NCI-H748 (cell line): Measurements from ENCODE around the gene PKNOX1.
"Not testable (repeated sequence)": the region's sequence is repeated elsewhere in the genome, so short reads cannot be mapped to it uniquely, and the experiment has no call there.

Experiments used
- DNase-seq: peaks from one replicate; lab custom pipeline; 2025; ENCODE audit not compliant: unreplicated experiment; lab: John Stamatoyannopoulos, UW

PKNOX1 gene

GRCh38 chr21:42951193-42951592 lies 23.2 kb upstream of the PKNOX1 start:
- not testable (repeated sequence) for DNase-seq

GRCh38 chr21:42956824-42957630 lies 17.3 kb upstream of the PKNOX1 start:
- DNase-seq = no peak

- not testable (repeated sequence) for DNase-seq
Measured at GRCh38 chr21:42958122-42958521, 16.2 kb upstream of the PKNOX1 start.

GRCh38 chr21:42959728-42960127 lies 14.6 kb upstream of the PKNOX1 start:
- DNase-seq = no peak

DNA sequence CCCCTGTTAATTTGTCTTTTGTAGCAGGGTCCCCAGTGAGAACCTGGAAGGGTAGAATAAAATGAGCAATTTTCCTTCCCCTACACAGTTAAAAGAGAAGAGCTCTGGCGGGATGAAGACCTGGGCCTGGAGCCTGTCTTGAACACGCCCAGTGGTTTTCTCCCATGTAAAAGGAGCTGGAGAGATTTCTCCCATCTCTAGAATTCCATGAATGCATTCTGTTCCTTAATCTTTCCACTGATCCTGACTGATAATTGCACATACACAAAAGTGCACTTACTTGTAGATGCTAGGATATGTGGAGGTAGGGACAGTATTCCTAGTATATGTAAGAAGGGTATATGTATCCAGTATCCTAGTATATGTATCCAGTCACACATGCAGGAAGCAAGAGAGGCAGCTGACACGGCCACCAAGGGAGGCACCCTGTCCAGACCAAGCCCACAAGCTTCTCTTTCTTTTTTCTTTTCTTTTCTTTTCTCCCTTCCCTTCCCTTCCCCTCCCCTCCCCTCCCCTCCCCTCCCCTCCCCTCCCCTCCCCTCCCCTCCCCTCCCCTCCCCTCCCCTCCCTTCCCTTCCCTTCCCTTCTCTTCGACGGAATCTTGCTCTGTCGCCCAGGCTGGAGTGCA lies 11.9 kb upstream of the PKNOX1 start:
- no peak for DNase-seq

- no peak for DNase-seq
Measured at GRCh38 chr21:42964086-42964485, 10.3 kb upstream of the PKNOX1 start.

DNA sequence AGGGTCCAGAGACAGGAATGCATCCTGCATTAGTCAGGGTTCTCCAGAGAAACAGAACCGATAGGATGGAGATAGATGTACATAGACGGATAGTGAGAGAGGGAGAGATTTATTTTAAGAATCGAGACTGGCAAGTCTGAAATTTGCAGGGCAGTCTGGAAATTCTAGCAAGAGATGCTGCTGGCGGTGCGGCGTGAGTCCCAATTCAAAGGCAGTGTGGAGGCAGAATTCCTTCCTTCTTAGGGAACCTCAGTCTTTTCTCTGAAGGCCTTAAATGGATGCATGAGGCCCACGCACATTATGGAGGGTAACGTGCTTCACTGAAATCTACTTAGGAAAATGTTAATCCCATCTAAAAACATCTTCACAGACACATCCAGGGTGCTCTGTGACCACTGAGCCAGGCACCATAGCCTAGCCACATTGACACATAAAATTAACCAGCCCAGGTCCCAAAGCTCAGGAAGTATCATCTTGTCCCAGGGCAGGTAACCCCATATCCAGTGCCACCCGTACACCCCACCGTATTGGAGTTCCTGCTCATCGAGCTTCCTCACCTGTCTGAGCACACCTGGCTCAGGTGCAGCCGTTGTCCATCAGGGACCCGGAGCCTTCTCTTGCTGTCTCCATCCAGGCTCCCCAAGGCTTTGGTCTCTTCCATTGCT lies 9.7 kb upstream of the PKNOX1 start:
- no peak for DNase-seq

DNA sequence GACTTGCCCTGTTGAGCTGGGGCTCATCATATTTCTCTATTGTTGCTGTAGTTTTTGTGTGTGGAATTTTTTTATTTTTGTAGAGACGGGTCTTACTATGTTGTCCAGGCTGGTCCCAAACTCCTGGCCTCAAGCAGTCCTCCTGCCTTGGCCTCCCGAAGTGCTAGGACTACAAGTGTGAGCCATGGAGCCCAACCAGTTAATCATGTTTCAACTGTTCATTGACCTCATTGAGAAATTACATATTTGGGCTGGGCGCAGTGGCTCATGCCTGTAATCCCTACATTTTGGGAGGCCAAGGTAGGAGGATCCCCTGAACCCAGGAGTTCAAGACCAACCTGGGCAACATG lies 9.2 kb upstream of the PKNOX1 start:
- no peak for DNase-seq

DNA sequence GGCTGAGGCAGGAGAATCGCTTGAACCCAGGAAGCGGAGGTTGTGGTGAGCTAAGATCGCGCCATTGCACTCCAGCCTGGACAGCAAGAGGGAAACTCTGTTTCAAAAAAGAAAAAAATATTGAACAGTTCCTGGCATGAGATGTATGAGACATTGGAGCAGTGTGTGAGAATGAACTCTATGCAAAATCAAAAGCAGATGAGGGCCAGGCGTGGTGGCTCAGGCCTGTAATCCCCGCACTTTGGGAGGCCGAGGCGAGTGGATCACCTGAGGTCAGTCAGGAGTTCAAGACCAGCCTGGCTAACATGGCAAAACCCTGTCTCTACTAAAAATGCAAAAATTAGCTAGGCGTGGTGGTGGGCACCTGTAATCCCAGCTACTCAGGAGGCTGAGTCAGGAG lies 6.7 kb upstream of the PKNOX1 start:
- not testable (repeated sequence) for DNase-seq

GRCh38 chr21:42969193-42969600 lies 5.2 kb upstream of the PKNOX1 start:
- DNase-seq = no peak

DNA sequence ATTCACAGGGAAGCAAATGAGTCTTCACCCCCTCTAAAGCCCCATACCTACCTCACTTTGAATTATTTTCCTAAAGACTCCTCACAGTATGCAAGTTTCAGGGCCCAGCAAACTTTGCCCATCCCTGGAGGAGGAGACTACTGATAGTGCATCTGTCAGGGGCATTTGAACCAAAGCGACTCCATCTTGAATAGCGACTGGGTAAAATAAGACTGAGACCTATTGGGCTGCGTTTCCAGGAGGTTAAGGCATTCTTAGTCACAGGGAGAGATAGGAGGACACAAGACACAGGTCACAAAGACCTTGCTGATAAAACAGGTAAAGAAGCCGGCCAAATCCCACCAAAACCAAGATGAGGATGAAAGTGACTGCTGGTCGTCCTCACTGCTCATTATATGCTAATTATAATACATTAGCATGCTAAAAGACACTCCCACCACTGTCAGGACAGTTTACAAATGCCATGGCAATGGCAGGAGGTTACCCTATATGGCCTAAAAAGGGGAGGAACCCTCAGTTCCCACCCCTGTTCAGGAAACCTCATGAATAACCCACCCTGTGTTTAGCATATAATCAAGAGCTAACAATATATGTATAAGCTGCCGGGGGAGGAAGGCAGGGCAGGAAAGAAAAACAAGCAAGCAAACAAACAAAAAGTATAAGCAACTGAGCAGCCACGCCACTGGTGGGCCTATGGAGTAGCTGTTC lies 3.3 kb upstream of the PKNOX1 start:
- DNase-seq = no peak

DNA sequence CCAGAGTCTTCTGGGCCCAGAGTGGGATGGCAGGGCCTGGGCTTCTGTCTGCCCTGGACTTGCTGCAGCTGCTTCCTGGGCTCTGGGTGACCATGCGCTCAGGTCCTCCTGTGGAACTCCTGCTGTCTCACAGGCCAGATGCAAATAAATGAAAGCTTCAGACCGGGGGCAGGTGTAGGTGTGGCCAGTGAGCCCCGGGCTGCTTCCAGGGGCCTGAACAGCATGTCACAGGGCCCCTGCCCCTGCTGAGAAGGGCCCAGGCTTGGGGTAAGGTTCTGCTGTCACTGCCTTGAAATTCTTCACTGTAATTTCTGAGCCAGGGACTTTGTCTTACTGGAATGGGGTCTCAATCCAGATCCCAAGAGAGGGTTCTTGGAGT lies 2.5 kb upstream of the PKNOX1 start:
- no peak for DNase-seq

- DNase-seq = no peak
Measured at GRCh38 chr21:42973309-42973990, 912 bp upstream of the PKNOX1 start.

DNA sequence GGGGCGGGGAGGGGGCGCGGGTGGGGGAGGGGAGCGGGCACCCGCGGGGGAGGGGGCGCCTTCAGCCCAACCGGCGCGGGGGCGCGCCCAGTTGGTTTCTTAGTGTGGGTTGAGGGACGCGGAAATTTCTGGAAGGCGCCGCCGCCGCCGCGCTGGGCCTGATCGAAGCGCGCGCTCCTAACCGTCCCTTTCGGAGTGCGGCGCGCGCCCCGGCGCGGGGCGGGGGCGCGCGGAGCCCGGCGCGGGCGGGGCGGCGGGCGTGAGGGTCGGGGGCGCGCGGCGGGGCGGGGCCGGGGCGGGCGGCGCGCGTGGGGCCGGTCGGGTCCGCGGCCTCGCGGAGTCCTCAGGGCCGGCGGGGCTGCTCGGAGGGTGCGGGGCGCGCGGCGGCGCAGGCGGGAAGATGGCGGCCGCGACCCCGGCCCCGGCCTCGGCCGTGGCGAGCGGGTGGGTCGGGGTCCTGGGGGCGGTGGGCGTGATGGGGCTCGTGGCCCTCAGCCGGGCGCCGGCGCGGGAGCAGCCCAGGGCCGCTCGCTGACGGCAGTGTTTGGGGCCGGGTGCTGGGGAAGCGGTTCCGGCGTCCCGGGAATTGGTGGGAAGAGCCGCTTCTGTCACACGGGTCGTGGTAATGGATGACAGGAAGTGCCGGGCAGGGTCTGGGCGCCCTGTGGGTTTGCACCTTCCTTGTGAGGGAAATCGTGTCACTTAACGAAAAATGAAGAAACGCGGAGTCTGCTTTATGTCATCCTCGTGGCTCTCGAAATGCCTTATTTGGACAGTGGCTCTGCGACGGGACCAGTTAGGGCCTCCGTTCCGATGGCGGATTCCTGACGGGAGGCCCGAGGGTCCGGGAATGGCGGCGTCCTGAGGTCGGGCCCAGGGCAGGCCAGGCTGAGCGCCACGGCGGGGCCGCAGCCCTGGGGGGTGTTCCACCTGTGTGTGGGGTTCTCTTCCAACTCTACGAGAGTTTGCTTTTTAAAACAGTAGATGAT lies 764 bp downstream of the PKNOX1 start:
- peak; percentile 83 for DNase-seq

DNA sequence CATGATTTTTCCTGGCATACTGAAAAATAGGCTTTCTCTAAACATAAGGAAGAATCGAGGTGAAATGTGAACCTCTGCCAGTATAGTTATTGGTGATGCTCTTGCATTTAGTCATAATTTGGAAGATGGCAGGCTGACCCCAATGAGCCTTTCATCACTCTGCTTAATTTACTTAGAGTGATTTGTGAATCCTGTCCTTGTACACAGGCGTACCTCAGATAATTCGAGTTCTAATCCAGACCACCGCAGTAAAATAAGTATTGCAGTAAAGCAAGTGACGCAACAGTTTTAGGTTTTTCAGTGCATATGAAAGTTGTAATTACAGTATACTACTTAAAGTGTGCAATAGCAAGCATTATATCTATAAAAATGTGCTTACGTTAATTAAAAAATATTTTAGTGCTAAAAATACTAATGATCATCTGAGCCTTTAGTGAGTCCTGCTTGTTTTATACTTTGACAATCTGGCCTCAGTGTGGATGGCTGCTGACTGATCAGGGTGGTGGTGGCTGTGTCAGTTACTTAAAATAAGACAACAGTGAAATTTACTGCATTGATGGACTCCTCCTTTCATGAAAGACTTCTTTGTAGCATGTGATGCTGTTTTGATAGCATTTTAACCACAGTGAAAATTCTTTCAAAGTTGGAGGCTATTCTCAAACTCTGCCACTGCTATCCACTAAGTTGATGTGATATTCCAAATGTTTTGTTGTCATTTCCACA lies 1.7 kb downstream of the PKNOX1 start:
- no peak for DNase-seq

DNA sequence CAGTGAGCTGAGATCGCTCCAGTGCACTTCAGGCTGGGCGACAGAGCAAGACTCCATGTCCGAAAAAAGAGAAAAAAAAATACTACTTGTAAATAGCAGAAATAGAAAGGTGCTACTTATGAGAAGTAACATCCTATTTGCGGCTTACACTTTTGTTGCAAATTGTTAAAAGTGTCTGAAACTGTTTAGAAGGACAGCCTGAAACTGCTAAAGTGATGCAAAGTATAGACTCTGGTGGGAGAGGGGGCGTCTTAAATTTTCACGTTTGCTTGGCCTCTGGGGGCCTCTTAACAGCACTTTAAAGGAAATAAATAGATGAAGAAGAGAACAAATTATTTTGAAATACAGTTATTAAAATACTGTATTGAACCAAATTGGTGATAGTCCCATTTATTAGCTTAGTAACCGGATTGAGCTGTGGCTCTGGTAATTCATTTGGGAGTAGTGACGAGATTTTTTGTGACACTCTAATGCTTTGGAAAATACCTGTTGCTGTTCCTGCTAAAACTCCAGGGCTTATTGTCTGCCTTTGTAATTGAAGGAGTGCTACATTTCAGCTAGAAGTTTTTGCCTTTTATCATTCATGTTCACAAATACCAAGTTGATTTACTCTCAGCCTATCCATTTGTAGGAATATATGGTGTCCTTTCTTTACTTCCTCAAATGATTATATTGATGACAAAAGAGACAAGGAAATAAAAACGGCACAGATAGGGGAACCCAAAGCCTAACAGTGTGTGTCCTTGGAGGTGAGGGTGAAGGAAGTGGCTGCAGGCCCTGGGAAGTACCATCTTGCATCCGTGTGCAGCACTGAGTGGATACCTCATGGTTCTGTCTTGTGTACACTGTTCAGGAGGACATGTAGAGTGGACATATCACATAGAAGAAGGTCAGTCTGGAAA lies 6.2 kb downstream of the PKNOX1 start:
- DNase-seq = no peak

DNA sequence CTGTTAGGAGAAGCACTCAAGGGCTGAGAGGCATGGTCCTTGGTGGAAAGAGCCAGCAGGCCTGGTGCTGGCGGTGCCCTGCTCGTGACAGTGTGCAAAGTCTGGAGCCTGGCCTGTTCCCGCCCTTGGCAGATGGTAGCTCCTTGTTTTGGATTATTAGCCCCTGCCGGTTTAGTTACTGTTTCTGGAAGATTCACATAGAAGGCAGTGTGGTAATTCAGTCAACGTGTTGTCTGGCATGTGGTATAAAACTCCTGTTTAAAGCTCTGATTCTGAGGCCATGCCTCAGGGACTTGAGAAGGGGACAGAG lies 6.8 kb downstream of the PKNOX1 start:
- DNase-seq = no peak

DNA sequence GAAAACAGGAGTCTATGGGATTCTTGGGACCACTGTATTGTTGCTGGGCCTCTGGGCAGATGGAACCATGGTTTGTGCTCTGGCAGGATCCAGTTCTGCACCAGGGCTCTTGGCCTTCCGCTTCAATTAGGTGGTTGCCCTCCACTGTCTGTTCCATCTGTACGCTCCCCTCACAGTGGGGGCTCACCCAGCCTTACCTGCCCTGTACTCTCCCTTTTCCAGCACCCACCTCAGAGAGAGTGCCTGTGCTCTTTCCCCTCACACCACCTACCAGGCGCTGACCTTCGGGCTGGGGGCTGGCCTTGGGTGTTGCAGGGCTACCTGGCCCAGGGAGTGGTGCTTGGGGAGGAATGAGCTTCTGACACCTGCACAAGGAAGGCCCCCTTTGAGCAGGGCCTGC lies 7.5 kb downstream of the PKNOX1 start:
- no peak for DNase-seq
